C4-2B (cell line): Measurements from ENCODE around the gene OSBPL2.

Experiments
- H3K27ac ChIP-seq: fragments of 450-650 bp; 2 replicates; pipeline ENCODE4 v1.5.1; 2017
- ZFX ChIP-seq: fragments of 450-650 bp; IDR thresholded peaks from 2 replicates; pipeline ENCODE4 v1.6.1; 2017
- TF ChIP-seq, protein P1 (sequence below): fragments of 450-650 bp; conservative IDR thresholded peaks from 2 replicates; pipeline ENCODE4 v1.5.1; 2017; ENCODE audit warnings: mild to moderate bottlenecking

Gene OSBPL2

DNA sequence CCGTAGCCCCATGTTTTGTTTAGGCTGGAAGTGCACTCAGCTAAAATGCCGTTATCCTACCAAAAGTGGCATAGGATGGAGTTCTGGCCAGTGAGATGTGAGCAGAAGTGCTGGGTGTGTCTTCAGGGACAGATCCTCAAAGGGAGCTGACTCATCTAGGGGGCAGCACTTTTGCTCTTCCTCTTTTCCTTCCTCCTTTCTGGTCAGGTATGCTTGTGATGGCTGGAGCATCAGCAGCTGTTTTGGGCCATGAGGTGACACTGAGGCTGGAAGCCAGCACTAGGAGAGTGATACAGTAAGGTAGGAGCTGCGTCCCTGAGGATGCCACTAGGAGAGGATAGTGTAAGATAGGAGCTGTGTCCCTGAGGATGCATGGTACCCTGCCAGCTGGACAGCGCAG lies 4.6 kb upstream of the OSBPL2 start:
- H3K27ac ChIP-seq = peak overlapping the region; percentile 82
- TF ChIP-seq, protein P1, sequence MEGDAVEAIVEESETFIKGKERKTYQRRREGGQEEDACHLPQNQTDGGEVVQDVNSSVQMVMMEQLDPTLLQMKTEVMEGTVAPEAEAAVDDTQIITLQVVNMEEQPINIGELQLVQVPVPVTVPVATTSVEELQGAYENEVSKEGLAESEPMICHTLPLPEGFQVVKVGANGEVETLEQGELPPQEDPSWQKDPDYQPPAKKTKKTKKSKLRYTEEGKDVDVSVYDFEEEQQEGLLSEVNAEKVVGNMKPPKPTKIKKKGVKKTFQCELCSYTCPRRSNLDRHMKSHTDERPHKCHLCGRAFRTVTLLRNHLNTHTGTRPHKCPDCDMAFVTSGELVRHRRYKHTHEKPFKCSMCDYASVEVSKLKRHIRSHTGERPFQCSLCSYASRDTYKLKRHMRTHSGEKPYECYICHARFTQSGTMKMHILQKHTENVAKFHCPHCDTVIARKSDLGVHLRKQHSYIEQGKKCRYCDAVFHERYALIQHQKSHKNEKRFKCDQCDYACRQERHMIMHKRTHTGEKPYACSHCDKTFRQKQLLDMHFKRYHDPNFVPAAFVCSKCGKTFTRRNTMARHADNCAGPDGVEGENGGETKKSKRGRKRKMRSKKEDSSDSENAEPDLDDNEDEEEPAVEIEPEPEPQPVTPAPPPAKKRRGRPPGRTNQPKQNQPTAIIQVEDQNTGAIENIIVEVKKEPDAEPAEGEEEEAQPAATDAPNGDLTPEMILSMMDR = no peak
- TF ChIP-seq ZFX = no peak

DNA sequence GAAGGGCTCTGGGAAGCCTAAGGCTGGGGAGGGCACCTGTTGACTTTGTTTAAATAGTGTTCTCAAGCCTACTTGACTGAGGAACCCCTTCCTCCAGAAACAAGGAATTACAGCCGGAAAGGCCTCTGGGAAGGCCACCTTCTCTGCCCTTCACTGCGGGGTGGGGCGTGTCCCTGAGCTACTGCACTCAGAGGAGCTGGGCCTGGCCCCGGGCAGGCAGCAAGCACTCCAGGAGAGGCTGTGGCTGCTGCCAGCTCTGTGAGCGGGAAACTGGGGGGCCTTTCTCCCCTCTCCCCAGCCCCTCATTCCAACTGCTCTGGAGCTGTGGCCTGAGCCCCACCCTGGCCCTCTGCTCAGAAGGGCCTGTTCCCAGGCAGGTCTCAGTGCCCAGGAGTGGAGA lies 4.0 kb upstream of the OSBPL2 start:
- H3K27ac ChIP-seq = no peak overlapping the region; the same call in 1 of the 2 replicates
- TF ChIP-seq, protein P1 = no peak
- no peak for TF ChIP-seq ZFX

DNA sequence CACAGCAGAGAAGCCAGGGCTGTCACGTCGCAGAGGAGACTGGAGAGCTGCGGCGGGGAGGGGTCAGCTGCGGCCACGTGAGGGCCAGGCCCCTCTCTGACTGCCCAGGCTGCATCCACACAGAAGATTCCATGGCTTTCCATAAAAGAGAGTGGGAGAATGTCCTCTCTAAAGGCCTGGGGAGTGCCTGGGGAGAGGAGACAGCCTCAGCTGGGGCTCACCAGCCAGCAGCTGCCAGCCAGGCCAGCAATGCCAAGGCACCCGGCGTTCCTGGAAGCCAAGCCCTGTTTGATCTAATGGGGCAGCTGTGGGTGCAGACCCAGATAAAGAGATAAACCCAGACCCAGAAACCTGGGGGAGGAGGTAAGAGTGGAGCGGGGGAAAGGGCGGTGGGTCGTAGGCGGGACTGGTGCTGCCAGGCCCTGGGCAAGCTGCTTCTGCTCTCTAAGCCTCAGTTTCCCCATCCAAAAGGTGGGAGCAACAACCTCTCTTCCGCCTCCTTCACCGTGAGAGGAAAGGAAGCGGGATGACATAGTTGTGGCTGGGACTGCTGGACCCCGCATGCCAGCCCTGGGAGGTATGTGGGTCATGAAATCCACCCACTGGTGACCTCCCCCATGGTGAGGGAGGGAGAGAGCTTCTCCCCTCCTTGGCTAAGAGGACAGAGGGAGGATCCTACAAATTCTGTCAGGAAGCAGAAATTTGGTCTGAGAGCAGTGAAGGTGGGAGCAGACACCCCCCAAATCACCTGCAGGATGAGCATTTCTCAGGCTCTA lies 3.1 kb upstream of the OSBPL2 start:
- TF ChIP-seq ZFX = no peak
- TF ChIP-seq, protein P1 = no peak
- no peak overlapping the region for H3K27ac ChIP-seq

DNA sequence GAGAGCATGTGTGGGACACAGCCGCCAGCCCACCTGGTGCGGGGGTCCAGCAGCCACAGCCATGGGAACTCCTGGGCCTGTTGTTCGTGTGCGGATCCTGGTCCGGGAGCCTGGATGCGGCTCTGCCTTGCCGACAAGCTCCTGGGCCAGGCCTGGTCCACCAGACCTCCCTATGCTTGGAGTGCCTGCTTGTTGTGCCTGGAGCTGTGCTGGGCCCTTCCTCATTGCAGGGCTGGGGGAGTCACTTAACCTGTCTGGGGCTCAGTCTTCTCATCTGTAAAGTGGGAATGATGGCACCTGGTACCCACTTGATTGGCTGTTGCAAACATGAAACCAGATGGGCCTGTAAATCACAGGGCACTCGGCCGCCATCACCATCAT lies 2.6 kb upstream of the OSBPL2 start:
- H3K27ac ChIP-seq = no peak overlapping the region
- TF ChIP-seq, protein P1 = no peak
- no peak for TF ChIP-seq ZFX

DNA sequence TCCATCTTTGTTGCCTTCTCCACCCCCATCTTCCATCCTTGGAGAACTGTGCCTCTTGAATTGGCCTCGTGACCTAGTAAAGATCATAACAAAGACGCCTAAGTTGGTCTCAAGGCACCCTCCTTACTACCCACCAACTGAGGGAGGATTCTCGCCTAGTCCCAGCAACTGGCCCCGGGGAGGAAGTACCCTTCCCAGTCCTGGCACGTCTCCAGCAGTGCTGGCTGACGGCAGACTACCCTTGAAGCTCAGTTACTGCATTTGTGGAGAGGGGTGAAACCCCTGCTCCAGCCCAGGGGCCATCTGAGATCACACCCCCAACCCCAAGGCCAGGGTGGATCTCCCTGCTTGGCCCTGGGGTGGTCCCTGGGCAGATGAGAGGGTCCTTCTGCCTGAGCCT lies 2.1 kb upstream of the OSBPL2 start:
- no peak for TF ChIP-seq ZFX
- TF ChIP-seq, protein P1 = no peak
- H3K27ac ChIP-seq = no peak overlapping the region

DNA sequence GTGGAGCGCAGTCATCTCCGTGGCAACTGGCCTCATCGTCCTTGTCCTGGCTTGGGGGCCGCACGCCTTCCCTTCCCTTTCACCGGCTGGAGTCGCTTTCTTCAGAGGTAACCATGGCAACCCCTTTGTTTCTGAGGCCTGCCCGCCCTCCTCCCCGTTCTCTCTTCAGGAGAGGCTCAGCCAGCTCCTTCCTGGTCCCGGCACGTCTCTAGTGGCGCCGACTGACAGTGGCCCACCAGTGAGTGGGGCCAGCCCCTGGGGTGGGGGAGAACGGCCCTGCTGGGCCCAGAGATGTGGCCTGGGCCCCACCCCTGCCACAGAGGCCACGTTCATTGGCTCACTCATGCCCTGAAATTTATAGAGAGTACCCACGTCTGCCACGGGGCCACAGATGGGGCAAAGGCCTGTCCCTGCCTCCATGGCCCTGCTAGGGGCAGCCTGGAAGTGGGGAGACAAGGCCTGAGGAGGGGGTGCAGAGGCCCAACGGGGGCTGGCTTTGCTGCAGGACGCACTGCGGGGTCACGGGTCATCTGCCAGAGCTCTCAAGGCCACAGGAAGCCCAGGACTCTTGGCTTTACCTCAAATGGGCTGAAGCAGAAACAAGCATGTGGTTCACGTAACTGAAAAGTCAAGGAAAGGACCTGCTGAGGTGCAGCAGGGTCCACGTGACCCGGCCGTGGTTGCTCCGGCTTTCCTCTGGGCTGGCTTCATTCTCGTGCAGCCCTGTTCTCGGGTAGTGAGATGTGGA lies 1.4 kb upstream of the OSBPL2 start:
- TF ChIP-seq ZFX = no peak
- TF ChIP-seq, protein P1 = no peak
- H3K27ac ChIP-seq = peak overlapping the region; percentile 80

DNA sequence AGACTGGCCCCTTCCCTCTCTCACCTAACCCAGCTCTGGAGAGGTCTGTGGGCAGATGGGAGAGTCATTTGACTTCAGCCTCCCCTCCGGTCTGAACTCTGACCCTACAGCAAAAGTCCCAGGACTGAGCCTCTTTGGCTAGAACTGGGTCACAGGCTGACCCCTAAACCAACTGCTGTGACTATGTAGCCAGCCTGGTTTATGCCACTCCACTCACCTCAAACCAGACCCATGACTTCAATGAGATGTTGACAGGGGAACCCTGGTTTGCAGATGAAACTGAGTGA lies 864 bp upstream of the OSBPL2 start:
- TF ChIP-seq, protein P1 = no peak
- no peak for TF ChIP-seq ZFX
- H3K27ac ChIP-seq = peak overlapping the region; percentile 80
